ENCODE results near the gene ACTG2. TPM values are rescaled to one million over a fixed set of nuclear protein-coding genes. Genes with fewer than 3 reads are reported as not detected.

ACTG2 gene
- total RNA-seq, 4 donors from 2014 or later = 37.7 to 809 (median 109) TPM

GRCh38 chr2:73888388-73888787 lies 4.4 kb upstream of the ACTG2 start:
- no peaks in the 10 kb centered on the region for H3K27me3 ChIP-seq
- intact Hi-C loops (cut with DNase I) = no loop called here
- no peak for TF ChIP-seq CTCF (IDR thresholded peaks at IDR 0.05)
- TF ChIP-seq POLR2A (IDR thresholded peaks at IDR 0.05) = no peak
- no peak for DNase-seq
- WGBS, 2 donors = 60 to 71% methylated on average over 2 of the region's 2 CpGs
- no peaks in the 10 kb centered on the region for H3K4me1 ChIP-seq
- H3K9me3 ChIP-seq = no peaks in the 10 kb centered on the region
- no peaks in the 10 kb centered on the region for H3K36me3 ChIP-seq
- no peak overlapping the region for H3K27ac ChIP-seq
- no peak overlapping the region for H3K4me3 ChIP-seq

DNA sequence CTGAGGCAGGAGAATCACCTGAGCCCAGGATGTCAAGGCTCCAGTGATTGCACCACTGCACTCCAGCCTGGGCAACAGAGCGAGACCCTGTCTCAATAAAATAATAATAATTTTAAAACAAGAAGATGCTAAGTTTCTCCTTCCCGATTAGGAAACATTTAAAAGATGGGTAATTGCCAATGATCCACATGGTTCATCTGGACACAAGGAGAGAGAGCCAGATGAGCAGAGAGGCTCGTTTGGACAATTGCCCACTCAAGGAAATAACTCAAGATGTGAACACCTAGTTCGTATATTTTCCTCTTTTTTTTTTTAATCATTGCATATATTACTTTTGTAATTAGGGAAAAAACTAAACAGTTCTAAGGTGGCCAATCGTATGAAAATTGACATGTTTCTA lies 3.6 kb upstream of the ACTG2 start:
- no peak overlapping the region for H3K4me3 ChIP-seq
- intact Hi-C loops (cut with DNase I) = no loop called here
- H3K4me1 ChIP-seq = no peaks in the 10 kb centered on the region
- no peak for TF ChIP-seq CTCF (IDR thresholded peaks at IDR 0.05)
- TF ChIP-seq POLR2A (IDR thresholded peaks at IDR 0.05) = no peak
- H3K9me3 ChIP-seq = no peaks in the 10 kb centered on the region
- no peak for DNase-seq
- H3K27ac ChIP-seq = no peak overlapping the region
- H3K27me3 ChIP-seq = no peaks in the 10 kb centered on the region
- H3K36me3 ChIP-seq = no peaks in the 10 kb centered on the region
- 65 to 66% methylated on average over 5 of the region's 5 CpGs for WGBS, 2 donors

DNA sequence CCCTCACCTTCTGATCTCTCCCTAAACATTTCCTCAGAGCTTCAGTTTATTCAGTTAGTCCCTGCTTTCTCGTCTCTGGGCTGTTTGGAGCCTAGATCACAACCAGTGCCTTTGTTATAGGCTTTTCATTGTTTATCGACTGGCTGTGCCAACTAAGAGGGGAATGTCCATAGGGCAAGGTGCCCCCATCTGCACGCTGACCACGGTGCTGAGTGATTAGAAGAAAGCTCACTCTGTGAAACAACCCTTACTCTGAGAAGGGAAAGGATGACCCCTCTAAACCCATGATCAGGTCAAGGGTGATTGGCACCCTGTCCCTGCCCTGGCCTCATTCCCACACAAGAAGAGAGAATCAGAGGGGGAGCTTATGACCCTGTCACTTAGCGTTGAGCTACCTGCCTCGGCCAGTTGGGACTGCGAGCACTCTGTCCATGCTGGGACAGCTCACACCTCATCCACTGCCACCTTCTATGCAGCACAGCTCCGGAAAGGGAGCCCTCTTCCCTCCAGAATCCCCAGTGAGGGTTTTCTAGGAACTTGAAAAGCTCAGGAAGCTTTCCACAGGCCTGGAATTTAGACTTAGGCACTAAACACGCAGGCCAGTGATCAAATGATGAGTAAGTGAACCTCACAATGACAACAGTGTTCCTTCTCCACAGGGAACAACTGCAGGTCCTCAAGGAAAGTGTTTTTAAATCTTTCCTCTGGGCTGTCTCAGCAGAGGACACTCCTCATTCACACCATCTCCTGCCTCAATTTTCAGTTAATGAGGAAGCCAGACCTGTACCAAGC lies 2.3 kb upstream of the ACTG2 start:
- 63 to 64% methylated on average over 5 to 9 of the region's 9 CpGs for WGBS, 2 donors
- intact Hi-C loops (cut with DNase I) = no loop called here
- Histone ChIP-seq H3K27ac (peak overlapping the region; percentile 37 to 89 (median 83)), H3K27me3 (no peaks in the 10 kb centered on the region), H3K4me1 (no peaks in the 10 kb centered on the region), H3K4me3 (no peak overlapping the region), H3K36me3 (no peaks in the 10 kb centered on the region), H3K9me3 (no peaks in the 10 kb centered on the region)
- DNase-seq = no peak
- TF ChIP-seq CTCF (IDR thresholded peaks at IDR 0.05) = no peak
- no peak for TF ChIP-seq POLR2A (IDR thresholded peaks at IDR 0.05)

DNA sequence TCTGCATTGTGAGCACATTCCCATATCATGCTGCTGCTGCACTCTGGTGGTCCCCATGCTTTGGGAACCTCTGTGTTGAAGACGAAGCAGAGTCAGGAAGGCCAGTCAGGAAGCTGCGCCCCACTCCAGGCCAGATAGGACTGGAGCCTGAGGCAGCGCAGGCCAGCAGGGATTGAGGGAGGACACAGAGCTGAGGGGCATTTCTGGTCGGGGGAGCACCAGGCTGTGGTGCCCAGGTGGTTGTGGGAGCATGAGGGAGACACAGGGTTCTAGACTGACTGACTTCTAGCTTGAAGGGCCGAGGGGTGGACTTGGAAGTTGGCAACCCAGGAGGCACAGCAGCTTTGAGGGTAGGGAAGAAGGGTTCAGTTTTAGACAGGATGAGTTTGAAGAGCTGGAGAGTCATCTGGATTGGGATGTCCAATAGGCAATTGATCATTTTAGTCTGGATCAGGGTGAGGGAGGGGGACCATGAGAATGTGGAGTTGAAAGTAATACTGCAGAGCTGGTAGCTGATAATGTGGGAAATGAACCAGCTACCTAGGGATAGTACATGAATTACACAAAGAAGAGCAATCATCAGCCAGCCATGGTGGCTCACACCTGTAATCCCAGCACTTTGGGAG lies 1.4 kb upstream of the ACTG2 start:
- Histone ChIP-seq H3K27ac (peak overlapping the region; percentile 37 to 89 (median 83)), H3K4me1 (peaks cover 0 to under 1% (median 0%) of the 10 kb centered on the region in 3 donors), H3K9me3 (no peaks in the 10 kb centered on the region), H3K4me3 (no peak overlapping the region), H3K36me3 (no peaks in the 10 kb centered on the region), H3K27me3 (no peaks in the 10 kb centered on the region)
- 79 to 100% methylated on average over 2 to 4 of the region's 5 CpGs for WGBS, 2 donors
- TF ChIP-seq CTCF (IDR thresholded peaks at IDR 0.05) (no peak), POLR2A (IDR thresholded peaks at IDR 0.05) (no peak)
- DNase-seq = no peak
- intact Hi-C loops (cut with DNase I) = no loop called here

DNA sequence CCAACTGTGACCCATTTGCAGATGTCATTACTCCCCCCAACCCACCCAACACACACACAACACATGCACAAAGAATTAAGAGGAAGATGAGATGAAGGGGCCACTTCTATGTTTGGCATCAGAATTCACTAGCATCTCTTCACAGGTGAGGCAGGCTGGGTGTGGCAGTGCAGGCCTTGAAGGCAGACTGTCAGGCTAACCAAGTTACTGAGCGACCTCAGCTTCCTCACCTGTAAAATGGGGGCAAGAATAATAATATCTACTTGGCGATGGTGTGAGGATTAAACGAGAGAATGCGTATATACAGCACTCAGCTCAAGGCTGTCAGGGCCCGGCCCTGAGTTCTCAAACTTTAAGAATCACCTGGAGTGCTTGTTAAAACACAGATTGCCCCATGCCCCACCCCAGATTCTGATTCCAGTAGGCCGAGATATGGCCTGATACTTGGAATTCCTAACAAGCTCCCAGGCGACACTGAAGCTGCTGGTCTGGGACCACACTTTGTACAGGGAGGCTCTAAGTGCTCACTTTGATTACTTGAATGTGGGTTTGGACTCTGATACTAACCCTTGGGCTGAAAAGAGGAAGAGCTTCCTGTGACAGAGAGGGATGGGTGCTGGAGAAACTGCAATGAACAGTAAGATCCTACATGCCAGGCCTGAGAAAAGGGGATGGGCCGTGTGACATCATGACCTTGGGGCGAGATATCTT lies 1.1 kb downstream of the ACTG2 start:
- DNase-seq = no peak
- no peaks in the 10 kb centered on the region for H3K9me3 ChIP-seq
- no peaks in the 10 kb centered on the region for H3K36me3 ChIP-seq
- peak overlapping the region; percentile 14 to 58 (median 41) for H3K4me3 ChIP-seq
- H3K27me3 ChIP-seq = no peaks in the 10 kb centered on the region
- H3K27ac ChIP-seq = peak overlapping the region; percentile 67 to 89 (median 83)
- intact Hi-C loops (cut with DNase I) = no loop called here
- 71 to 83% methylated on average over 5 to 9 of the region's 9 CpGs for WGBS, 2 donors
- peaks cover 0 to 10% (median 0%) of the 10 kb centered on the region in 3 donors for H3K4me1 ChIP-seq
- TF ChIP-seq CTCF (IDR thresholded peaks at IDR 0.05) (no peak), POLR2A (IDR thresholded peaks at IDR 0.05) (no peak)

Data from esophagus squamous epithelium (tissue), 5 donors.